CD4-positive, CD25-positive, alpha-beta regulatory T cell (primary cell): ENCODE results near the gene KRCC1. TPM values are rescaled to one million over a fixed set of nuclear protein-coding genes. Genes with fewer than 3 reads are reported as not detected.
"Not testable (repeated sequence)": the region's sequence is repeated elsewhere in the genome, so short reads cannot be mapped to it uniquely, and the experiment has no call there.

Experiments
- ATAC-seq, 2 donors: fragments of 150-1000 bp; cut with Tn5 transposase; one replicate each; pipeline ENCODE4 v1.10.0; 2021; ENCODE audit warnings: low read depth in 2 of 2, moderate number of reproducible peaks in 2 of 2, moderate library complexity in 1 of 2
- DNase-seq, 3 donors: peaks; one replicate each; pipeline versions ENCODE4 v3.0.0 to v3.0.0-alpha.2; 2012 to 2022; ENCODE audit warnings: mixed read lengths in 1 of 3
- H3K27ac ChIP-seq: one replicate; pipeline ENCODE4 v1.7.0; 2013; ENCODE audit warnings: mild to moderate bottlenecking, low read length; ENCODE audit not compliant: insufficient read depth, poor library complexity, severe bottlenecking
- H3K27me3 ChIP-seq: one replicate; pipeline ENCODE4 v1.7.0; 2013; ENCODE audit warnings: low read length; ENCODE audit not compliant: control insufficient read depth, insufficient read depth
- H3K36me3 ChIP-seq: one replicate; pipeline ENCODE4 v1.7.0; 2013; ENCODE audit warnings: mild to moderate bottlenecking, low read length, moderate library complexity; ENCODE audit not compliant: control insufficient read depth, insufficient read depth
- H3K4me1 ChIP-seq: 2 replicates; pipeline ENCODE4 v1.7.0; 2013; ENCODE audit warnings: mild to moderate bottlenecking, low read length; ENCODE audit not compliant: insufficient read depth, control insufficient read depth, poor library complexity, severe bottlenecking
- H3K4me3 ChIP-seq: one replicate; pipeline ENCODE4 v1.7.0; 2013; ENCODE audit warnings: low read depth, mild to moderate bottlenecking, low read length, moderate library complexity
- H3K9me3 ChIP-seq, 2 experiments: 1 replicate in 1 of 2; 2 replicates in 1 of 2; pipeline ENCODE4 v1.7.0; 2013; ENCODE audit warnings: low read length in 2 of 2, mild to moderate bottlenecking in 1 of 2, moderate library complexity in 1 of 2; ENCODE audit not compliant: control insufficient read depth in 2 of 2
- H3K27ac Mint-ChIP-seq, 3 donors: one replicate each; pipeline ENCODE4 v1.8.0; 2020 to 2022; ENCODE audit warnings: mild to moderate bottlenecking in 3 of 3, mixed read lengths in 3 of 3, moderate library complexity in 2 of 3
- H3K27me3 Mint-ChIP-seq: one replicate; pipeline ENCODE4 v1.8.0; 2022; ENCODE audit warnings: mild to moderate bottlenecking, mixed read lengths
- H3K36me3 Mint-ChIP-seq: one replicate; pipeline ENCODE4 v1.8.0; 2020; ENCODE audit warnings: mixed read lengths
- H3K4me1 Mint-ChIP-seq, 4 donors: one replicate each; pipeline ENCODE4 v1.8.0; 2020 to 2022; ENCODE audit warnings: mixed read lengths in 4 of 4, mild to moderate bottlenecking in 1 of 4
- H3K4me3 Mint-ChIP-seq, 4 donors: one replicate each; pipeline ENCODE4 v1.8.0; 2020 to 2022; ENCODE audit warnings: mild to moderate bottlenecking in 4 of 4, mixed read lengths in 4 of 4, moderate library complexity in 3 of 4
- H3K9me3 Mint-ChIP-seq, 7 donors: one replicate each; pipeline ENCODE4 v1.8.0; 2020 to 2022; ENCODE audit warnings: mixed read lengths in 7 of 7, mild to moderate bottlenecking in 3 of 7, moderate library complexity in 2 of 7
- polyA plus RNA-seq, 4 donors: library from polyadenylated mRNA; unstranded; fragments of 300-500 nt; fragmentation: Illumina TruSeq; gene quantifications; one replicate each; pipeline ENCODE4 v1.2.3, GENCODE V29; 2021
- total RNA-seq: library from RNA; stranded (reverse); gene quantifications from one replicate; pipeline ENCODE4 v1.2.3, GENCODE V29; 2022

Gene KRCC1
- total and polyA plus RNA-seq, 5 donors from 2014 or later: 11.8 to 41.9 (median 40.6) TPM

DNA sequence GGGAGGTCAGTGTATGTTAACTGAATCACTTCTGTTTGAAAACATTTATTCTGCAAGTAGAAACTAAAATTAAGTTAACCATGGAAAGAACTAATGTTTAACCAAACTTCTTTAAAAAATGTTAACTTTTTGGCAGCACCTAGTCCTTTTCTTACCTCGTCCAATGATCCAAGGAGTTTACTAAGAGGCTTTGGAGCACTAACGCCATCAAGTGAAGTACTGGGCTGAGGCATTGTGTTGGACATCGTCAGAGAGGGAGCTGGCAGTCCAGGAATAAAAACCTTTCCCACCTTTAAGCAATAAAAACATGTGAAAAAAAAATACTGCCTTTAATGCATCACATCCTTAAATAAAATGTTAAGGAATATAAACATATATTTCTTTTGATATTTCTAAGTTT is 63.0 kb downstream of the KRCC1 start:
- not testable (repeated sequence) for H3K27me3 Mint-ChIP-seq, H3K4me1 ChIP-seq, H3K9me3 ChIP-seq, H3K36me3 Mint-ChIP-seq, H3K27ac Mint-ChIP-seq, H3K4me1 Mint-ChIP-seq, H3K27me3 ChIP-seq, H3K4me3 Mint-ChIP-seq, H3K36me3 ChIP-seq, ATAC-seq, H3K9me3 Mint-ChIP-seq, DNase-seq, H3K27ac ChIP-seq, H3K4me3 ChIP-seq

DNA sequence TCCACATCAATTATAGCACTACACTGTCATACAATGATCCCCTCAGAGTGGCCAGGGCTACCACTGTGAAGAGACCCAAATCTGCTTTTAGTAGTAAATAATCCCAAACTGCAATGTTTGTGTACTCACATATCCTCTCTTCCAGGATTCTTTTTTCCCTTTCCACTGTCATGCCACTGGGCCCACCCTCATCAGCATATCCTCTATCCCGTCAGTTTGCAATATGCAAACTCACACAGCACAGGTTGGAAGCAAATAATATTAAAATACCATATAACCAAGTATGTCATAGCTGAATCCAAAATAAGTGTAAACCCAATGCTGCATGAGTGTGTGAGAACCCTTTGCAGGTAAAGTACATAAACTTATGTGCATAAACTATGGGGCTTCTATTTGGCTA is 68.1 kb downstream of the KRCC1 start:
- DNase-seq, H3K27ac ChIP-seq, H3K27ac Mint-ChIP-seq, H3K27me3 ChIP-seq, H3K4me3 Mint-ChIP-seq, H3K27me3 Mint-ChIP-seq, H3K4me1 ChIP-seq, H3K9me3 ChIP-seq, H3K36me3 ChIP-seq, H3K4me3 ChIP-seq, ATAC-seq, H3K36me3 Mint-ChIP-seq, H3K4me1 Mint-ChIP-seq, H3K9me3 Mint-ChIP-seq: not testable (repeated sequence)

DNA sequence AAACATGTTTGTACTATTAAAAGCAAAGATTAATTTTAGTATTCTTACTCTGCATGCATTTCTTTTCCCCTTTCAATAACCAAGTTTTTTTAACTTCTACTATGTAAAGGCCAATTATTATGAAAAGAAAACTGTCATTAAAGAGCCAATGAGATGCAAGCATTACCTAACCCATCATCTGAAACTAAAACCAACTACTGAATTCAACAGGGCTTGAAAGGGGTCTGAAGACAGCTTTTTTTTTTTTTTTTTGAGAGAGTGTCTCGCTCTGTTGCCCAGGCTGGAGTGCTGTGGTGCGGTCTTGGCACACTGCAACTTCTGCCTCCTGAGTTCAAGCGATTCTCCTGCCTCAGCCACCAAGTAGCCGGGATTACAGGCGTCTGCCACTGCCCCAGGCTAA is 69.7 kb downstream of the KRCC1 start:
- H3K4me3 Mint-ChIP-seq, H3K4me3 ChIP-seq, H3K27me3 ChIP-seq, H3K4me1 ChIP-seq, H3K36me3 ChIP-seq, H3K27ac ChIP-seq, H3K27me3 Mint-ChIP-seq, H3K27ac Mint-ChIP-seq, H3K36me3 Mint-ChIP-seq, H3K9me3 Mint-ChIP-seq, DNase-seq, H3K9me3 ChIP-seq, ATAC-seq, H3K4me1 Mint-ChIP-seq: not testable (repeated sequence)

GRCh38 chr2:87981182-87981581 is 74.4 kb downstream of the KRCC1 start:
- not testable (repeated sequence) for H3K4me3 ChIP-seq, H3K4me1 Mint-ChIP-seq, H3K27me3 Mint-ChIP-seq, H3K36me3 ChIP-seq, H3K4me3 Mint-ChIP-seq, H3K27ac ChIP-seq, H3K27me3 ChIP-seq, ATAC-seq, H3K36me3 Mint-ChIP-seq, H3K4me1 ChIP-seq, H3K9me3 ChIP-seq, H3K9me3 Mint-ChIP-seq, H3K27ac Mint-ChIP-seq, DNase-seq

Other genes with a start within 250 kb of the KRCC1 start
- gene RGPD2, start 230.0 kb downstream of the KRCC1 start, total RNA-seq: 54.2 TPM
- gene RGPD2, start 230.0 kb downstream of the KRCC1 start, polyA plus RNA-seq: 10 to 100 TPM; 29.6 to 54.2 (median 47.1) TPM
- 15.4 TPM for gene RNU2-63P, start 39.2 kb downstream of the KRCC1 start, total RNA-seq
- gene RNU2-63P, start 39.2 kb downstream of the KRCC1 start, polyA plus RNA-seq: 10 to 100 TPM in 2 of 4 donors, 1 to 10 TPM in 1, not detected in 1; 6.3 to 14.9 (median 10.9) TPM
- gene SMYD1, start 12.0 kb upstream of the KRCC1 start, total RNA-seq: not detected
- gene SMYD1, start 12.0 kb upstream of the KRCC1 start, polyA plus RNA-seq: not detected
- not detected for gene FABP1, start 72.3 kb upstream of the KRCC1 start, total RNA-seq
- gene FABP1, start 72.3 kb upstream of the KRCC1 start, polyA plus RNA-seq: not detected
- gene THNSL2, start 114.6 kb upstream of the KRCC1 start, total RNA-seq: 0.64 TPM
- under 1 TPM; 0.51 to 0.80 (median 0.54) TPM for gene THNSL2, start 114.6 kb upstream of the KRCC1 start, polyA plus RNA-seq